Measurements from ENCODE around the gene TOMM5.

The TOMM5 gene

GRCh38 chr9:37592108-37592951 lies at the start of gene TOMM5:
Gene TOMM5 (minus strand): TSS chr9:37592597. CDS start chr9:37592532, 65 bp downstream.
- DNase-seq, result peak; percentile 34

GRCh38 chr9:37641331-37641730 lies 48.9 kb upstream of the TOMM5 start:
- DNase-seq, result no peak

DNA sequence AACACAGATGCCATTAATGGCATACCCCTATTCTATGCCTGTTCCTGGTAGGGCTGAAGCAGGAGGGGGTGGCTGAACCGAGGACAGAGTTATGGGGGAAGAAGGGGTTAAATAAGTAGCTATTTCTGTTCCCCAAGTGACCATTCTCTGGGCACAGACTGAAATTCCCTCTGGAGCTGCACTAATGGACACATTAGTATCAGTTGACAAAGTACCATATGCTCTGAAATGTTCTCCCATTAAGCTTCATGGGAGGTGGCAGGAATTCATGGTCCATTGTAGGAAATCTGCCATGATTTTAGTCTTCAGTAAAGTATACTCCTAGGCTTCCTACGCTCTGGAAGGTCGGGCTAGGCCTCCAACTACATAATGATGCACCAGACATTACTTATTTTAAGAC lies 47.8 kb upstream of the TOMM5 start:
- no peak for DNase-seq

GRCh38 chr9:37639841-37640240 lies 47.4 kb upstream of the TOMM5 start:
- no peak for DNase-seq

- DNase-seq, result no peak
These were observed 46.8 kb upstream of the TOMM5 start for GRCh38 chr9:37639109-37639762.

DNA sequence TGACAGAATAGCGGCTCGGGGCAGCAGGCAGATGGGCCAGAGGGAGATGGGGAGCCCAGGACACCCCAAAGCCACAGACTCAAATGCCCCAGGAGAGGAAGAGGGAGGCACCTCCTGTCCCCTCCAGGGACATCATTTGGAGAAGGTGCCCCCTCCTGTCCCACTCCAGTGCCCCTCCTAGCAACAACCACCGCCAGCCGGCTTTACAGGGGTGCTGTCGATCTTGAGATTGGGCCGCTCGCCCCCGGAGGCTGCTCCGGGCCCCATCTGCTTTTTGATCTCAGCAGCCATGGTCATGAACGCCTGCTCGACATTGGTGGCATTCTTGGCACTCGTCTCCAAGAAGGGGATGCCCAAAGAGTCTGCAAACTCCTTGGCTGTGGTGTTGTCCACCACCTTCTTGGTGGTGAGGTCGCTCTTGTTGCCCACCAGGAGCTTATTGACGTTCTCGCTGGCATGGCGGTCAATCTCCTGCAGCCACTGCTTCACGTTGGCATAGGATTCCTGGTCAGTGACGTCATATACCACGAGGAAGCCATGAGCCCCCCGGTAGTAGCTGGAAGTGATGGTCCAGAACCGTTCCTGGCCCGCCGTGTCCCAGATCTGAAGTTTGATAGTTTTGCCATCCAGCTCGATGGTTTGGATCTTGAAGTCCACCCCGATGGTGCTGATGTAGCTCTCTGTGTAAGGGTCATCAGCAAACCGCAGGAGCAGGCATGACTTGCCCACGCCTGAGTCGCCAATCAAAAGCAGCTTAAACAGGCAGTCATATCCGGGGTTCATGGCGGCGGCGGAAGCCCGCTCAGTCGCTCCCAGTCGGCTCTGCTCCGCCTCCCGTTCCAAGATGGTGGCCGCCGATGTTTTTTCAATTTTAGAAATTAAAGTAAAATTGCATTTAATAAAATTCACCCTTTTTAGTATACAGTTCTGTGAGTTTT lies 44.4 kb upstream of the TOMM5 start:
- DNase-seq, result no peak

DNA sequence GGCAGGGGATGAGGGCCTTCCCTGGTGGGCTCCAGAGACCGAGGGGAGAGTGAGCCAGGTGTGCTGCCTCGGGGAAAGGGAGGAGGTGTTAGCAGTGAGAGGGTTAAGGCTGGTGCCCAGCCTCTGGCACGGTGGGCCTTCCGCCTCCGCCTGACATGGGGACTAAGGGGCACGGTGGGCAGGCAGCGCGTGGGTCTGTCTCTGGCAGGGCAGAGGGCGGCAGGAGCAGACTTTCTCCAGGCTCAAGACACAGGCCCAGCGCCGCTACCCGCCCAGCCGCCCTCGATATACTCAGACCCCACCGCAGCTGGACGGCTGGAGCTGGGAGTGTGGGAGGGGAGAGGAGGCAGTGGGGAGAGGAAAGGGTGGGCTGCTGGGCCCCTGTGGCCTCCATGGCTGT lies 43.4 kb upstream of the TOMM5 start:
- DNase-seq, result no peak

DNA sequence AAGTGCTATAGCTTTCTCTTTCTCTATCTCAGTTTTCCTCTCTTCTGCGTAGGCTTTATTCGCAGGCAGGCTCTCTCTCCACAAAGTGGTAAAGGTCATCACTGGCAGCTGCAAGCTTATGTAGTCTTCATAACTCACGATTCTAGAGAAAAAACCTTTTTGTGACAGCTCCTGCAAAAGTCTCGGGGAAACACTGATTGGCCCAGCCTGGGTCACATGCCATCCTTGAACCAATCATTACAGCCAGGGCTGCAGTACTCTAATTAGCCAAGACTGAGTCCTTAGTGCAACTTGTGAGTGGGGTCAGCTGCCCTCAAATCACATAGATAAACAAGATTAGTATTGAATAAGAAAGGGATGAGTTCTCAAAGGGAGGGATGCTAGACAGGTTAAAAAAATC lies 40.1 kb upstream of the TOMM5 start:
- DNase-seq, result no peak

GRCh38 chr9:37626708-37627292 lies 34.4 kb upstream of the TOMM5 start:
- no peak for DNase-seq

DNA sequence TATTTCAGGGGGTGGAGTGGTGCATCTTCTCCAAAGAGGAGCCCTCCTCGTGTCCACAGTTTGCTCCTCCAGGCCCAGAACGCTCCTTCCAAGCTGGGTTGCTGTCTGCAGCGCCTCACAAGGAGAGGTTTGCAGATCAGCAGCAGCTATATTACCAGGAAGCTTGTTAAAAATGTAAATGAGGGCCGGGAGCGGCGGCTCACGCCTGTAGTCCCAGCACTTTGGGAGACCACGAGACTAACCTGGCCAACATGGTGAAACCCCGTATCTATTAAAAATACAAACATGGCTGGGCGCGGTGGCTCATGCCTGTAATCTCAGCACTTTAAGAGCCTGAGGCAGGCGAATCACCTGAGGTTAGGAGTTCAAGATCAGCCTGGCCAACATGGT lies 33.4 kb upstream of the TOMM5 start:
- no peak for DNase-seq

GRCh38 chr9:37625036-37625757 lies 32.8 kb upstream of the TOMM5 start:
- DNase-seq, result no peak

DNA sequence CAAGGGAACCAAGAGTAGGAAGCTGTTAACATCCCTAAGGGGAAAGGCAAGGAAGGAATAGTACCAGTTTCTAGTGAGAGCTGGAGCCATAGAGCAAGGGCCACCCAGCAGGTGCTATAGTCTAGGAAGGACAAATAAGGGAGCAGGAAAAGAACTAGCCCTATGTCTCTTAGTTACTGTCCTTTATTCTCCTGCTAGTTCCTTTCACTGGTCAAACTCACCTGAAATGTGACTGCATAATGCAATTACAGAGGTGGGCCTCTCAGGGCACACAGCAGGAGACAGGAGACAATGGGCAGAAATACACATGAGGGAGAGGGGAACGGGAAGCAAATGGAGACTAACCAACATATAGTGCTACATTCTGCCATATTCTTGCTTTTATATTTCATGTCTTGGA lies 31.7 kb upstream of the TOMM5 start:
- no peak for DNase-seq

GRCh38 chr9:37623267-37623666 lies 30.9 kb upstream of the TOMM5 start:
- no peak for DNase-seq

DNA sequence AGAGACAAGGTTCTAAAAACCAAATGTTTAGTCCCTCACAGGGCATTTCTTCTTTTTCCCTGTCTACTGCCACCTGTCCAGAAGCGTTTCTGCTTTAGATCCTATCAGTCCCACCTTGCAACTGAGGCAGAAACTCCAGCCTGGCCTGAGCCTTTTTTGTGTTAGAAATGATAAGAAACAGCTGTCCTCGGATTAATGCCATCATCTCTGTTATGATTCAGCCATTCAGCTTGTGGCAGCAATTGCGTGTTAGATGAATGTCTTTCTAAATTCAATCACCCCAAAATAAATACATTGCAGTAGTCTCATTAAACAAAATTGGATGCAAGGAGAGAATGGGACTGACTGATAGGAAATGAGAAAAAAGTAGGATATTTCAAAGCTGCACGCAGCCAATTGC lies 30.1 kb upstream of the TOMM5 start:
- DNase-seq, result no peak

- no peak for DNase-seq
These were observed 29.1 kb upstream of the TOMM5 start for GRCh38 chr9:37621273-37622121.

DNA sequence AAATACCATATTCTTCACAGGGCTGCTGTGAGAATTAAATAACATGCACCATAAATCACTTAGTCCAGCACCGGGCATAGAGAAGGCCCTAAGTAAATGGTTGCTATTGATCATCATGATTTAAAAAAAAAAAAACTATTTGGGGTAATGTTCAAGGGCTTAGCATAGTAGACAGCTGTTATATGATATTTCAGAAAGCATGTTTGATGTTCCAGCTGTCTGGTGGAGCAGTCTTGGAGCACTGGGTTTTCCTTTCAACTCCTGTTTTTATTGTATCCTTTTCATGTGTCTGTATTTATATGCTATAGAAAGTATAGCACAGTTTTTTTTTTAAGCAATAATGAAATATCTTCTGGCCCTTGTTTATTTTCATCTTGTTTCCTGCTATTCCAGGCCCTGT lies 28.0 kb upstream of the TOMM5 start:
- no peak for DNase-seq

- DNase-seq, result no peak
These were observed 27.4 kb upstream of the TOMM5 start for GRCh38 chr9:37619806-37620205.

GRCh38 chr9:37618817-37619216 lies 26.4 kb upstream of the TOMM5 start:
- no peak for DNase-seq

DNA sequence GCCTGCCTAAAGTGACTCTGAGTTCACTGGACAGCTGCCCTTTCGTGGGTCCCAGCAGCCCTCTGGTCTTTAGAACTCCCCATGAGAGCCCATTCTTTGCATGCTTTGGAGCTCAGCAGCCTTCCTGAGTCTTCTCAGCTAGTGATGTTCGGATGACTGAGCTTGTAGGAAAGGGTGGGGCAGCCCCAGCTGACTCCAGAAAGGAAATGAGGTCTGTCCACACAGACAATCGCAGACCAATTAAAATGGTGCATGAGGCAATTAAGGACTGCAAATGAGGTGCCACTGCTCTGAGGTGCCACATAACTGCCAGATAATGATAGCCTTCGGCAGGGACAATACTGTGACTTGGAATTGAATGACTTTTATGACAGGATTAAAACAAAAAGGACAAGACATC lies 25.4 kb upstream of the TOMM5 start:
- DNase-seq, result peak; percentile 43

GRCh38 chr9:37617161-37617560 lies 24.8 kb upstream of the TOMM5 start:
- DNase-seq, result no peak

DNA sequence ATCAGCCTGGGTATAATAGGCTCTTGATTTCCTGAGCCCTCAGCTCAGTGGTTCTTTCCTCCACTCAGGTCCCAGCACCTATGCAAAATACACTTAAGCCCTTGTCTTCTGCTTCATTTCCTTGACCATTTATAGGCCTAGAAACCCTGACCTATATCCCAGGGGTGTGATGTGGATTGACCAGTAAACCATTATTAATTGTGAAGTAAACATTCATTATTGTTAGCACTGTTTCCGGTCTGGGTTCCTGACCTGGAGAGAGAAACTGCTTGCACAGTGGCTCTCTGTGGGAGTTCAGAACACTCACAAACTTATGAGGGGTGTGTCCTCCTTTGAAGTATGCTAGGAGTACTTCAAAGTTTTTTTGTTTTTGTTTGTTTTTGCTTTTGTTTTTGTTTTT lies 19.6 kb upstream of the TOMM5 start:
- DNase-seq, result no peak
